Endothelial cell of umbilical vein (primary cell): ENCODE measurements around the gene LRP2BP. TPM values are rescaled to one million over a fixed set of nuclear protein-coding genes. Genes with fewer than 3 reads are reported as not detected.

Source experiments
- BruUV-seq: library from RNA; stranded (reverse); fragments of 400-500 nt; replicated peaks from 2 replicates; lab custom pipeline; 2021; lab: Mats Ljungman, UMichigan
- CTCF ChIA-PET: fragments of 300-600, 350-600 bp; sonication (Branson Sonifier 250); formaldehyde crosslinking; loops from one replicate; lab custom pipeline; 2021; ENCODE audit warnings: antibody characterized with exemption, inconsistent platforms; lab: Charles Lee
- POLR2A ChIA-PET: fragments of 300-600, 350-600 bp; sonication (Branson Sonifier 250); formaldehyde crosslinking; loops from one replicate; lab custom pipeline; 2021; ENCODE audit warnings: antibody characterized with exemption, inconsistent platforms; lab: Charles Lee
- DNase-seq: peaks from one replicate; pipeline ENCODE4 v3.0.0-alpha.2; 2011; ENCODE audit warnings: low read depth, low spot score
- FAIRE-seq: peaks from 2 replicates; lab custom pipeline; 2011; peaks lifted over from hg19 to GRCh38; lab: Jason Lieb, UNC
- H2AFZ ChIP-seq: 2 replicates; pipeline ENCODE4 v1.6.0; 2012; ENCODE audit warnings: low read depth, low read length, control low read depth, inconsistent platforms
- H3K27ac ChIP-seq: 2 replicates; pipeline ENCODE4 v1.5.1; 2011; ENCODE audit warnings: low read depth, mild to moderate bottlenecking, control low read depth, low read length, moderate library complexity; ENCODE audit not compliant: insufficient read depth
- H3K27me3 ChIP-seq, 2 experiments: 2 replicates each; pipeline versions ENCODE4 v1.6.0 to v1.6.1; 2011; ENCODE audit warnings: low read length in 2 of 2, mixed read lengths in 1 of 2; ENCODE audit not compliant: control insufficient read depth in 2 of 2, insufficient read depth in 2 of 2
- H3K36me3 ChIP-seq, 2 experiments: 2 replicates in 1 of 2; 3 replicates in 1 of 2; pipeline ENCODE4 v1.5.1; 2011; ENCODE audit warnings: low read length in 2 of 2, mild to moderate bottlenecking in 1 of 2, moderate library complexity in 1 of 2; ENCODE audit not compliant: control insufficient read depth in 2 of 2, insufficient read depth in 2 of 2; ENCODE audit errors: extremely low read depth in 1 of 2
- H3K4me1 ChIP-seq: 3 replicates; pipeline ENCODE4 v1.5.1; 2011; ENCODE audit warnings: mild to moderate bottlenecking, low read length; ENCODE audit not compliant: control insufficient read depth, insufficient read depth; ENCODE audit errors: extremely low read depth
- H3K4me2 ChIP-seq: 2 replicates; pipeline ENCODE4 v1.6.1; 2011; ENCODE audit warnings: low read length, control low read depth, mixed read lengths; ENCODE audit not compliant: insufficient read depth
- H3K4me3 ChIP-seq, 3 experiments: fragments of 200-600 bp in 1 of 3; sonication (generic), shearing (Covaris generic) in 1 of 3; replicated peaks in 1 of 3; 2 replicates each; pipeline ENCODE4 v1.5.1; 2011 to 2016; ENCODE audit warnings: control low read depth in 3 of 3, low read length in 3 of 3, mild to moderate bottlenecking in 2 of 3, inconsistent platforms in 1 of 3, low read depth in 1 of 3, moderate library complexity in 1 of 3; ENCODE audit not compliant: insufficient read depth in 1 of 3
- H3K79me2 ChIP-seq: 2 replicates; pipeline ENCODE4 v1.6.0; 2012; ENCODE audit warnings: low read length, inconsistent platforms; ENCODE audit not compliant: control insufficient read depth, insufficient read depth
- H3K9ac ChIP-seq: replicated peaks from 2 replicates; pipeline ENCODE3; 2011; ENCODE audit warnings: low read length, control low read depth; ENCODE audit not compliant: insufficient read depth; ENCODE audit errors: extremely low read depth
- H3K9me1 ChIP-seq: replicated peaks from 3 replicates; pipeline ENCODE4 v1.6.0; 2011; ENCODE audit warnings: mild to moderate bottlenecking, low read length; ENCODE audit not compliant: control insufficient read depth, insufficient read depth; ENCODE audit errors: extremely low read depth
- H3K9me3 ChIP-seq: replicated peaks from 2 replicates; pipeline ENCODE4 v1.5.1; 2012; ENCODE audit warnings: low read length, inconsistent platforms; ENCODE audit not compliant: control insufficient read depth, insufficient read depth
- H4K20me1 ChIP-seq: replicated peaks from 2 replicates; pipeline ENCODE3; 2011; ENCODE audit warnings: mild to moderate bottlenecking, low read length; ENCODE audit not compliant: control insufficient read depth, insufficient read depth; ENCODE audit errors: extremely low read depth
- EZH2 ChIP-seq: IDR thresholded peaks from 2 replicates; pipeline ENCODE4 v1.6.1; 2012; ENCODE audit warnings: borderline replicate concordance, low read depth, mild to moderate bottlenecking, moderate library complexity, low read length, inconsistent platforms; ENCODE audit not compliant: severe bottlenecking
- FOS ChIP-seq: IDR thresholded peaks from 2 replicates; pipeline ENCODE4 v1.6.1; 2011; ENCODE audit warnings: mild to moderate bottlenecking, low read length, moderate library complexity, borderline replicate concordance; ENCODE audit not compliant: insufficient read depth
- GATA2 ChIP-seq: IDR thresholded peaks from 2 replicates; pipeline ENCODE4 v1.7.0; 2011; ENCODE audit warnings: low read depth, mild to moderate bottlenecking, moderate library complexity, mixed read lengths, low read length; ENCODE audit not compliant: insufficient read length, insufficient read depth
- JUN ChIP-seq: IDR thresholded peaks from 2 replicates; pipeline ENCODE4 v1.6.1; 2011; ENCODE audit warnings: borderline replicate concordance, low read depth; ENCODE audit not compliant: insufficient read length, insufficient read depth
- MYC ChIP-seq: IDR thresholded peaks from one replicate; pipeline ENCODE4 v1.6.1; 2011; ENCODE audit warnings: mild to moderate bottlenecking, low read depth, low read length
- POLR2A ChIP-seq: IDR thresholded peaks from 2 replicates; pipeline ENCODE4 v1.6.1; 2012; ENCODE audit warnings: low read depth, mild to moderate bottlenecking, control low read depth, low read length
- POLR2AphosphoS5 ChIP-seq: IDR thresholded peaks from 2 replicates; pipeline ENCODE4 v1.6.1; 2012; ENCODE audit warnings: low read depth, mild to moderate bottlenecking, control low read depth, low read length, moderate library complexity; ENCODE audit not compliant: insufficient read depth
- dilution Hi-C: fragments of 300-500 bp; cut with MboI; formaldehyde crosslinking; loops from one replicate; pipeline ENCODE4 v1.15.0; 2019; ENCODE audit warnings: low sequenced_read_pairs; ENCODE audit not compliant: extremely low pct_ligation_motif_present
- intact Hi-C: fragments of 100-400 bp; cut with micrococcal nuclease; formaldehyde crosslinking; loops from one replicate; pipeline ENCODE4 v1.10.0; 2022
- polyA plus RNA-seq, 4 experiments: library from polyadenylated mRNA; depleted of rRNA in 3 of 4; stranded (reverse) in 3 of 4; unstranded in 1 of 4; fragments of >200 nt; gene quantifications; 2 replicates each; pipeline versions ENCODE4 v1.2.1 to v1.2.3, GENCODE V29; 2011 to 2012; ENCODE audit warnings: missing spikeins in 1 of 4
- total RNA-seq: library from RNA; stranded (reverse); gene quantifications from 2 replicates; pipeline ENCODE4 v1.2.3, GENCODE V29; 2021
- TF ChIP-seq, protein P1 (sequence below), 2 donors: IDR thresholded peaks; 1 replicate in 1 of 2; 2 replicates in 1 of 2; pipeline ENCODE4 v1.5.1; 2011; ENCODE audit warnings: low read length in 2 of 2, mild to moderate bottlenecking in 2 of 2, moderate library complexity in 2 of 2, control low read depth in 1 of 2, inconsistent platforms in 1 of 2, low read depth in 1 of 2; ENCODE audit not compliant: insufficient read depth in 1 of 2; ENCODE audit errors: extremely low read depth in 1 of 2
- TF ChIP-seq, protein P2 (sequence below): IDR thresholded peaks from 2 replicates; pipeline ENCODE4 v1.6.1; 2011; ENCODE audit not compliant: insufficient read depth, insufficient read length

Gene LRP2BP
- total and polyA plus RNA-seq, 2 donors (not counting 3 experiments of a cell fraction or from before 2014, with no cell fraction given): 0.18 to 0.53 TPM

GRCh38 chr4:185358514-185358913 is 37.2 kb downstream of the LRP2BP start:
- Histone ChIP-seq H3K4me1 (peaks cover 31% of the 10 kb centered on the region), H3K9me1 (no peaks in the 10 kb centered on the region), H4K20me1 (no peaks in the 10 kb centered on the region), H3K36me3 (peaks cover 0 to 5% of the 10 kb centered on the region in 2 experiments), H3K9ac (peak overlapping the region; percentile 82), H3K9me3 (no peaks in the 10 kb centered on the region), H2AFZ (no peak overlapping the region), H3K4me2 (peak overlapping the region; percentile 80), H3K27me3 (no peaks in the 10 kb centered on the region), H3K27ac (peak overlapping the region; percentile 100), H3K79me2 (no peaks in the 10 kb centered on the region), H3K4me3 (no peak overlapping the region)
- BruUV-seq: no TSS peak
- peak; percentile 92 for DNase-seq
- TF ChIP-seq POLR2A: no peak
- TF ChIP-seq FOS: peak; percentile 81
- peak; percentile 56 for TF ChIP-seq POLR2AphosphoS5
- TF ChIP-seq, protein P1, sequence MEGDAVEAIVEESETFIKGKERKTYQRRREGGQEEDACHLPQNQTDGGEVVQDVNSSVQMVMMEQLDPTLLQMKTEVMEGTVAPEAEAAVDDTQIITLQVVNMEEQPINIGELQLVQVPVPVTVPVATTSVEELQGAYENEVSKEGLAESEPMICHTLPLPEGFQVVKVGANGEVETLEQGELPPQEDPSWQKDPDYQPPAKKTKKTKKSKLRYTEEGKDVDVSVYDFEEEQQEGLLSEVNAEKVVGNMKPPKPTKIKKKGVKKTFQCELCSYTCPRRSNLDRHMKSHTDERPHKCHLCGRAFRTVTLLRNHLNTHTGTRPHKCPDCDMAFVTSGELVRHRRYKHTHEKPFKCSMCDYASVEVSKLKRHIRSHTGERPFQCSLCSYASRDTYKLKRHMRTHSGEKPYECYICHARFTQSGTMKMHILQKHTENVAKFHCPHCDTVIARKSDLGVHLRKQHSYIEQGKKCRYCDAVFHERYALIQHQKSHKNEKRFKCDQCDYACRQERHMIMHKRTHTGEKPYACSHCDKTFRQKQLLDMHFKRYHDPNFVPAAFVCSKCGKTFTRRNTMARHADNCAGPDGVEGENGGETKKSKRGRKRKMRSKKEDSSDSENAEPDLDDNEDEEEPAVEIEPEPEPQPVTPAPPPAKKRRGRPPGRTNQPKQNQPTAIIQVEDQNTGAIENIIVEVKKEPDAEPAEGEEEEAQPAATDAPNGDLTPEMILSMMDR (IDR thresholded peaks at IDR 0.05; ENCODE audit: extremely low read depth in 1 of 2, insufficient read depth in 1 of 2, low read depth in 1 of 2, low read length in 2 of 2): no peak
- TF ChIP-seq MYC: no peak
- peak; percentile 94 for TF ChIP-seq GATA2
- TF ChIP-seq, protein P2, sequence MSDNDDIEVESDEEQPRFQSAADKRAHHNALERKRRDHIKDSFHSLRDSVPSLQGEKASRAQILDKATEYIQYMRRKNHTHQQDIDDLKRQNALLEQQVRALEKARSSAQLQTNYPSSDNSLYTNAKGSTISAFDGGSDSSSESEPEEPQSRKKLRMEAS: no peak
- peak; percentile 60 for TF ChIP-seq JUN
- TF ChIP-seq EZH2: no peak
- POLR2A ChIA-PET: no interaction called here
- peak; percentile 52 for FAIRE-seq
- intact Hi-C loops: loop anchor here (1.0 kb wide), 4 partner anchors 13 to 148 kb away; partner anchors contain the start of gene ANKRD37
- dilution Hi-C loops: no loop called here
- CTCF ChIA-PET: interaction anchor here (0.8 to 1.7 kb wide), 3 partner anchors 16 to 239 kb away, joined by 3 to 5 read pairs (median 5); no protein-coding TSS in a partner anchor
